H1 (cell line): Measurements from ENCODE around the gene TMEM117. TPM values are rescaled to one million over a fixed set of nuclear protein-coding genes. Genes with fewer than 3 reads are reported as not detected.

Experiments used
- CTCF ChIA-PET: fragments of 300-600 bp; sonication (Branson Sonifier 250); formaldehyde crosslinking; loops from one replicate; lab custom pipeline; 2021; ENCODE audit not compliant: partially characterized antibody; lab: Charles Lee
- POLR2A ChIA-PET: fragments of 300-600 bp; sonication (Branson Sonifier 250); formaldehyde crosslinking; loops from one replicate; lab custom pipeline; 2021; ENCODE audit warnings: inconsistent platforms; ENCODE audit not compliant: partially characterized antibody; lab: Charles Lee
- DNase-seq, 2 experiments: peaks; one replicate each; pipeline versions ENCODE4 v3.0.0 to v3.0.0-alpha.2; 2010 to 2022; ENCODE audit warnings: low spot score in 2 of 2, low read depth in 1 of 2, mixed read lengths in 1 of 2
- FAIRE-seq: peaks from 2 replicates; lab custom pipeline; 2011; peaks lifted over from hg19 to GRCh38; lab: Jason Lieb, UNC
- H2AFZ ChIP-seq: 2 replicates; pipeline ENCODE4 v1.8.1; 2012; ENCODE audit warnings: low read length, inconsistent platforms
- H2AK5ac ChIP-seq: 2 replicates; pipeline ENCODE4 v1.6.1; 2013; ENCODE audit warnings: low read depth, low read length
- H2BK120ac ChIP-seq: replicated peaks from 2 replicates; pipeline ENCODE3; 2013; ENCODE audit warnings: low read depth, low read length, inconsistent platforms
- H2BK12ac ChIP-seq: 2 replicates; pipeline ENCODE4 v1.6.1; 2013; ENCODE audit warnings: low read depth, low read length
- H2BK15ac ChIP-seq: 2 replicates; pipeline ENCODE4 v1.6.1; 2013; ENCODE audit warnings: low read length
- H2BK20ac ChIP-seq: 2 replicates; pipeline ENCODE4 v1.6.1; 2013; ENCODE audit warnings: low read length
- H2BK5ac ChIP-seq: 2 replicates; pipeline ENCODE4 v1.6.1; 2013; ENCODE audit warnings: low read depth, low read length
- H3K14ac ChIP-seq: 2 replicates; pipeline ENCODE4 v1.6.1; 2013; ENCODE audit warnings: inconsistent platforms; ENCODE audit not compliant: insufficient read length
- H3K18ac ChIP-seq: 2 replicates; pipeline ENCODE4 v1.6.1; 2013; ENCODE audit warnings: low read length; ENCODE audit errors: extremely low read depth
- H3K23ac ChIP-seq: 2 replicates; pipeline ENCODE4 v1.6.1; 2013; ENCODE audit warnings: inconsistent platforms; ENCODE audit not compliant: insufficient read length
- H3K23me2 ChIP-seq: 2 replicates; pipeline ENCODE4 v1.6.1; 2013; ENCODE audit warnings: low read depth, low read length
- H3K27ac ChIP-seq: 2 replicates; pipeline ENCODE4 v1.6.1; 2011; ENCODE audit warnings: low read depth, low read length, inconsistent platforms
- H3K27me3 ChIP-seq, 4 experiments: replicated peaks in 1 of 4; 1 replicate in 1 of 4; 2 replicates in 3 of 4; pipeline versions ENCODE4 v1.6.1 to v1.8.1; 2011 to 2013; ENCODE audit warnings: low read length in 3 of 4, mild to moderate bottlenecking in 3 of 4, inconsistent platforms in 2 of 4, mixed read lengths in 2 of 4, moderate library complexity in 1 of 4; ENCODE audit not compliant: control insufficient read depth in 3 of 4, insufficient read depth in 3 of 4; ENCODE audit errors: extremely low read depth in 1 of 4
- H3K36me3 ChIP-seq, 4 experiments: 2 replicates each; pipeline versions ENCODE4 v1.6.1 to v1.8.1; 2011 to 2013; ENCODE audit warnings: mild to moderate bottlenecking in 4 of 4, low read length in 3 of 4, moderate library complexity in 2 of 4, control low read depth in 1 of 4, inconsistent platforms in 1 of 4; ENCODE audit not compliant: insufficient read depth in 4 of 4, control insufficient read depth in 2 of 4
- H3K4ac ChIP-seq: replicated peaks from 2 replicates; pipeline ENCODE3; 2013; ENCODE audit warnings: low read length, low read depth, mixed read lengths, inconsistent platforms; ENCODE audit not compliant: insufficient read length
- H3K4me1 ChIP-seq, 4 experiments: replicated peaks in 1 of 4; 1 replicate in 1 of 4; 2 replicates in 3 of 4; pipeline versions ENCODE4 v1.6.1 to v1.8.1; 2011 to 2013; ENCODE audit warnings: low read length in 3 of 4, inconsistent platforms in 2 of 4, mixed read lengths in 1 of 4; ENCODE audit not compliant: insufficient read depth in 4 of 4, control insufficient read depth in 3 of 4
- H3K4me2 ChIP-seq, 2 experiments: 2 replicates each; pipeline versions ENCODE4 v1.6.1 to v1.8.1; 2011 to 2013; ENCODE audit warnings: low read depth in 2 of 2, low read length in 2 of 2, control low read depth in 1 of 2, inconsistent platforms in 1 of 2, mild to moderate bottlenecking in 1 of 2; ENCODE audit not compliant: insufficient read depth in 1 of 2
- H3K4me3 ChIP-seq, 4 experiments: fragments of 200-600, 300-600 bp in 1 of 4; sonication (generic), shearing (Covaris generic), sonication (Bioruptor Twin) in 1 of 4; 2 replicates each; pipeline versions ENCODE4 v1.5.1 to v1.8.1; 2011 to 2016; ENCODE audit warnings: low read length in 4 of 4, low read depth in 3 of 4, control low read depth in 2 of 4, inconsistent platforms in 2 of 4, mild to moderate bottlenecking in 2 of 4, mixed read lengths in 1 of 4, moderate library complexity in 1 of 4; ENCODE audit not compliant: insufficient read depth in 2 of 4; ENCODE audit errors: extremely low read depth in 1 of 4
- H3K56ac ChIP-seq: replicated peaks from 2 replicates; pipeline ENCODE3; 2013; ENCODE audit warnings: low read depth, mild to moderate bottlenecking, mixed read lengths, low read length, inconsistent platforms; ENCODE audit not compliant: insufficient read length
- H3K79me1 ChIP-seq: 2 replicates; pipeline ENCODE4 v1.6.1; 2013; ENCODE audit warnings: low read depth, low read length, control low read depth
- H3K79me2 ChIP-seq, 2 experiments: 2 replicates each; pipeline versions ENCODE4 v1.6.1 to v1.8.1; 2012 to 2013; ENCODE audit warnings: low read length in 2 of 2, mild to moderate bottlenecking in 2 of 2, inconsistent platforms in 1 of 2; ENCODE audit not compliant: insufficient read depth in 2 of 2, control insufficient read depth in 1 of 2
- H3K9ac ChIP-seq, 4 experiments: replicated peaks in 1 of 4; 1 replicate in 1 of 4; 2 replicates in 3 of 4; pipeline versions ENCODE4 v1.6.1 to v1.8.1; 2011 to 2013; ENCODE audit warnings: low read depth in 3 of 4, low read length in 3 of 4, control low read depth in 2 of 4, mild to moderate bottlenecking in 2 of 4, moderate library complexity in 2 of 4, inconsistent platforms in 1 of 4; ENCODE audit errors: extremely low read depth in 1 of 4
- H3K9me3 ChIP-seq, 2 experiments: 2 replicates each; pipeline versions ENCODE4 v1.6.1 to v1.8.1; 2012 to 2013; ENCODE audit warnings: mild to moderate bottlenecking in 2 of 2, moderate library complexity in 2 of 2, control low read depth in 1 of 2, inconsistent platforms in 1 of 2, low read depth in 1 of 2, low read length in 1 of 2, mixed read lengths in 1 of 2; ENCODE audit not compliant: insufficient read depth in 2 of 2
- H4K20me1 ChIP-seq, 2 experiments: replicated peaks in 1 of 2; 2 replicates each; pipeline versions ENCODE3 to v1.8.1; 2011 to 2013; ENCODE audit warnings: inconsistent platforms in 2 of 2, low read length in 2 of 2, mild to moderate bottlenecking in 1 of 2; ENCODE audit not compliant: insufficient read depth in 2 of 2, control insufficient read depth in 1 of 2
- H4K5ac ChIP-seq: 2 replicates; pipeline ENCODE4 v1.6.1; 2013; ENCODE audit warnings: low read length, low read depth, mixed read lengths, inconsistent platforms; ENCODE audit not compliant: insufficient read length
- H4K8ac ChIP-seq: 2 replicates; pipeline ENCODE4 v1.8.0; 2013; ENCODE audit warnings: mild to moderate bottlenecking, moderate library complexity, low read length, inconsistent platforms; ENCODE audit not compliant: insufficient read depth; ENCODE audit errors: extremely low read depth
- H4K91ac ChIP-seq: replicated peaks from 2 replicates; pipeline ENCODE3; 2013; ENCODE audit warnings: low read length, mixed read lengths, inconsistent platforms; ENCODE audit not compliant: insufficient read length
- EGR1 ChIP-seq: IDR thresholded peaks from 2 replicates; pipeline ENCODE4 v1.6.1; 2011; ENCODE audit warnings: low read depth, low read length, borderline replicate concordance
- KDM5A ChIP-seq: fragments of 200-600 bp; IDR thresholded peaks from 2 replicates; pipeline ENCODE4 v1.7.1; 2012; ENCODE audit warnings: mild to moderate bottlenecking, low read length, inconsistent platforms, mixed read lengths
- YY1 ChIP-seq: IDR thresholded peaks from 2 replicates; pipeline ENCODE4 v1.6.1; 2011; ENCODE audit warnings: low read depth, mild to moderate bottlenecking, low read length
- WGBS, 2 experiments: shearing (Covaris generic) in 1 of 2; methylation state at CpG; one replicate each; pipeline versions ENCODE4 v1.1.6 to v1.1.7; 2013 to 2015; ENCODE audit warnings: low lambda C conversion rate in 2 of 2, mixed read lengths in 2 of 2, inconsistent platforms in 1 of 2, low coverage in 1 of 2, missing lambda C conversion rate in 1 of 2; ENCODE audit not compliant: insufficient replicate concordance in 2 of 2, insufficient coverage in 1 of 2, insufficient read length in 1 of 2; ENCODE audit errors: extremely low coverage in 1 of 2, missing lambda C conversion rate in 1 of 2; 5-methylcytosine and 5-hydroxymethylcytosine counted together
- polyA plus RNA-seq, 7 experiments: library from polyadenylated mRNA; depleted of rRNA in 3 of 7; stranded (reverse) in 5 of 7; unstranded in 2 of 7; fragments of >200 nt in 5 of 7; fragments of 200-250 nt in 2 of 7; gene quantifications; 1 replicate in 5 of 7; 2 replicates in 1 of 7; 4 replicates in 1 of 7; pipeline versions ENCODE4 v1.2.1 to v1.2.3, GENCODE V29; 2011 to 2013; ENCODE audit warnings: missing spikeins in 2 of 7, mixed read lengths in 2 of 7
- total RNA-seq: library from RNA; stranded (reverse); fragmentation: NEBNext Ultra II Directional; extraction: Animal tissue kit (Norgen Biotek cat#: 25700); gene quantifications from 2 replicates; pipeline ENCODE4 v1.2.1, GENCODE V29; 2021
- TF ChIP-seq, protein P1 (sequence below): IDR thresholded peaks from 2 replicates; pipeline ENCODE4 v1.6.1; 2012; ENCODE audit warnings: inconsistent platforms

TMEM117 gene
- total and polyA plus RNA-seq, 2 of the 8 experiments (the other 6 are each of a cell fraction or from before 2014, with no cell fraction given), result 0.80 to 1.4 TPM

DNA sequence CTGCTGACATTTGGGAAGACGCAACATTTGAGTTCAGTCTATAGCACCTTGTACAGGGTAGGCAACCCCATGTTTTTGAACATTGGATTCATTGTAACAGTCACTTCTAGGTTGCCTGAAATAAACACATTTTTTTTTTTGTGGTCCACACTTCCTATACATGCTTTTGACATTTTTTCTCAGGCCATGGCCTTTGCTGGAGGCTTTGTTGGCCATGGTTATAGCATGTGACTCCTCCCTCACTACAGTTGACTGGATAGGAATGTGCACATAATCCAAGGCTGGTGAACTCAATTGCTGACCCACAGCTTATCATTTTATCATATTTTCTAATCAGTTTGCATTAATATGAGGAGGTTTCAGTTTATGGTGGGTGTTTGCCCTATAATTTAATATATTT is 60.6 kb downstream of the TMEM117 start:
- Histone ChIP-seq H2AK5ac (no peak overlapping the region), H3K4ac (no peak overlapping the region), H2BK20ac (no peak overlapping the region), H2AFZ (no peak overlapping the region), H2BK12ac (no peak overlapping the region), H3K79me1 (no peaks in the 10 kb centered on the region), H3K9me3 (peaks cover 0 to 3% of the 10 kb centered on the region in 2 experiments; a peak in 1 of 4 replicates), H4K5ac (no peak overlapping the region), H4K91ac (no peak overlapping the region), H4K8ac (no peak overlapping the region), H3K27me3 (no peaks in the 10 kb centered on the region), H3K14ac (no peak overlapping the region), H3K4me2 (no peak overlapping the region), H3K23me2 (no peaks in the 10 kb centered on the region), H3K4me3 (no peak overlapping the region), H2BK120ac (no peak overlapping the region), H3K4me1 (no peaks in the 10 kb centered on the region; a peak in 1 of 7 replicates), H2BK5ac (no peak overlapping the region), H4K20me1 (no peaks in the 10 kb centered on the region), H3K9ac (no peak overlapping the region), H2BK15ac (no peak overlapping the region), H3K56ac (no peak overlapping the region), H3K36me3 (no peaks in the 10 kb centered on the region), H3K18ac (no peak overlapping the region), H3K27ac (no peak overlapping the region), H3K79me2 (no peaks in the 10 kb centered on the region), H3K23ac (no peak overlapping the region)
- POLR2A ChIA-PET, result no interaction called here
- CTCF ChIA-PET, result no interaction called here
- TF ChIP-seq, protein P1, sequence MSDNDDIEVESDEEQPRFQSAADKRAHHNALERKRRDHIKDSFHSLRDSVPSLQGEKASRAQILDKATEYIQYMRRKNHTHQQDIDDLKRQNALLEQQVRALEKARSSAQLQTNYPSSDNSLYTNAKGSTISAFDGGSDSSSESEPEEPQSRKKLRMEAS, result no peak
- TF ChIP-seq EGR1 (no peak), YY1 (no peak), KDM5A (no peak)
- no peak for FAIRE-seq
- DNase-seq, result no peak
- 100% methylated on average over 1 of the region's 1 CpG; no CpG with 5 or more reads in 1 of the 2 experiments for whole genome bisulfite sequencing, 2 experiments
